K562 (cell line): ENCODE results near the gene MYL5. TPM values are rescaled to one million over a fixed set of nuclear protein-coding genes. Genes with fewer than 3 reads are reported as not detected.

Source experiments
- ATAC-seq: fragments of 200-7000 bp; cut with Tn5 transposase; 3 replicates; pipeline ENCODE4 v1.9.1; 2020; ENCODE audit warnings: moderate library complexity
- BruUV-seq: library from RNA; stranded (reverse); fragments of 400-500 nt; replicated peaks from 2 replicates; lab custom pipeline; 2021; lab: Mats Ljungman, UMichigan
- CTCF ChIA-PET: fragments of 300-600 bp; formaldehyde crosslinking; extraction: SDS; loops from one replicate; lab custom pipeline; 2021; ENCODE audit warnings: low intra/inter-chr PET ratio; lab: Yijun Ruan, JAX
- POLR2A ChIA-PET: fragments of 300-600, 350-650 bp; sonication (Branson Sonifier 250); formaldehyde crosslinking; extraction: SDS; loops from one replicate; lab custom pipeline; 2021; ENCODE audit warnings: antibody characterized with exemption, inconsistent platforms; lab: Yijun Ruan, JAX
- DNase-seq, 4 experiments: peaks; one replicate each; pipeline versions ENCODE4 v3.0.0 to v3.0.0-alpha.2; 2011 to 2018; ENCODE audit warnings: low spot score in 3 of 4, mixed read lengths in 3 of 4; ENCODE audit errors: extremely low read depth in 1 of 4
- FAIRE-seq: peaks from 2 replicates; lab custom pipeline; 2011; peaks lifted over from hg19 to GRCh38; lab: Jason Lieb, UNC
- H2AFZ ChIP-seq: 2 replicates; pipeline ENCODE4 v1.6.0; 2011; ENCODE audit warnings: low read depth, low read length, control low read depth, inconsistent platforms
- H3K27ac ChIP-seq: fragments of 200-600 bp; 3 replicates; pipeline ENCODE4 v1.8.0; 2011; ENCODE audit warnings: low read depth, mild to moderate bottlenecking, control low read depth, inconsistent platforms, low read length, moderate library complexity, mixed read lengths; ENCODE audit errors: extremely low read depth
- H3K27me3 ChIP-seq, 2 experiments: fragments of 300-600 bp in 1 of 2; 2 replicates in 1 of 2; 3 replicates in 1 of 2; pipeline versions ENCODE4 v1.6.0 to v1.8.0; 2011; ENCODE audit warnings: inconsistent platforms in 2 of 2, low read length in 2 of 2, mild to moderate bottlenecking in 1 of 2, mixed read lengths in 1 of 2, moderate library complexity in 1 of 2; ENCODE audit not compliant: control insufficient read depth in 2 of 2, insufficient read depth in 2 of 2
- H3K36me3 ChIP-seq: fragments of 300-600 bp; 3 replicates; pipeline ENCODE4 v1.8.0; 2011; ENCODE audit warnings: mild to moderate bottlenecking, low read length, inconsistent platforms; ENCODE audit not compliant: control insufficient read depth, insufficient read depth
- H3K4me1 ChIP-seq, 2 experiments: fragments of 200-600 bp in 1 of 2; replicated peaks in 1 of 2; 2 replicates in 1 of 2; 3 replicates in 1 of 2; pipeline versions ENCODE4 v1.5.1 to v1.8.0; 2011; ENCODE audit warnings: inconsistent platforms in 2 of 2, low read length in 2 of 2, mild to moderate bottlenecking in 1 of 2, mixed read lengths in 1 of 2, moderate library complexity in 1 of 2; ENCODE audit not compliant: control insufficient read depth in 2 of 2, insufficient read depth in 2 of 2
- H3K4me2 ChIP-seq: 2 replicates; pipeline ENCODE4 v1.6.1; 2011; ENCODE audit warnings: low read length, control low read depth, inconsistent platforms, mixed read lengths; ENCODE audit not compliant: insufficient read depth
- H3K4me3 ChIP-seq: fragments of 200-600 bp; sonication (generic), shearing (Covaris generic); 2 replicates; pipeline ENCODE4 v1.5.1; 2016; ENCODE audit warnings: control low read depth, inconsistent platforms
- H3K79me2 ChIP-seq: fragments of 200-600 bp; 3 replicates; pipeline ENCODE4 v1.8.0; 2011; ENCODE audit warnings: low read length, inconsistent platforms; ENCODE audit not compliant: control insufficient read depth, insufficient read depth
- H3K9ac ChIP-seq, 2 experiments: 2 replicates each; pipeline versions ENCODE4 v1.6.0 to v1.6.1; 2011; ENCODE audit warnings: low read depth in 2 of 2, low read length in 2 of 2, control low read depth in 1 of 2, inconsistent platforms in 1 of 2, mild to moderate bottlenecking in 1 of 2, mixed read lengths in 1 of 2; ENCODE audit not compliant: insufficient read depth in 1 of 2
- H3K9me1 ChIP-seq: one replicate; pipeline ENCODE4 v1.6.0; 2011; ENCODE audit warnings: inconsistent platforms, mild to moderate bottlenecking, low read length, moderate library complexity; ENCODE audit not compliant: control insufficient read depth, insufficient read depth
- H3K9me3 ChIP-seq: replicated peaks from 2 replicates; pipeline ENCODE4 v1.5.1; 2011; ENCODE audit warnings: low read depth, low read length, inconsistent platforms; ENCODE audit not compliant: control insufficient read depth, insufficient read depth
- H4K20me1 ChIP-seq: replicated peaks from 2 replicates; pipeline ENCODE4 v1.6.1; 2011; ENCODE audit warnings: low read length, inconsistent platforms, mixed read lengths; ENCODE audit not compliant: control insufficient read depth, insufficient read depth
- SAFB2 ChIP-seq: fragments of 200-400 bp; formaldehyde crosslinking; IDR thresholded peaks from 2 replicates; pipeline ENCODE4 v1.6.1; 2018; ENCODE audit warnings: borderline replicate concordance, low read length, low read depth, moderate library complexity; ENCODE audit not compliant: severe bottlenecking
- ZFP1 ChIP-seq: fragments of 450-650 bp; formaldehyde crosslinking; IDR thresholded peaks from 2 replicates; pipeline ENCODE4 v1.4.0; 2020; ENCODE audit warnings: mild to moderate bottlenecking, mixed read lengths
- ZNF3 ChIP-seq: fragments of 250-450 bp; sonication (Bioruptor Pico); IDR thresholded peaks from 2 replicates; pipeline ENCODE4 v1.5.0; 2021; ENCODE audit warnings: mild to moderate bottlenecking, moderate library complexity
- ZNF76 ChIP-seq: fragments of 250-450 bp; sonication (Bioruptor Pico); IDR thresholded peaks from 2 replicates; pipeline ENCODE4 v1.4.0; 2020; ENCODE audit warnings: mild to moderate bottlenecking, moderate library complexity, borderline replicate concordance
- WGBS: fragments of 100-300 bp; shearing (Covaris generic); methylation state at CpG from one replicate; pipeline ENCODE4 v1.1.6; 2016; ENCODE audit warnings: low coverage, mixed read lengths; ENCODE audit not compliant: insufficient coverage; ENCODE audit errors: missing lambda C conversion rate; 5-methylcytosine and 5-hydroxymethylcytosine counted together
- in situ Hi-C: fragments of 300-500 bp; cut with MboI; formaldehyde crosslinking; loops from 4 replicates; pipeline ENCODE4 v1.15.0; 2018; ENCODE audit warnings: inconsistent platforms, mixed read lengths
- intact Hi-C: fragments of 100-400 bp; cut with micrococcal nuclease; formaldehyde crosslinking; loops from 2 replicates; pipeline ENCODE4 v1.14.2; 2022
- polyA plus RNA-seq, 8 experiments: library from polyadenylated mRNA; depleted of rRNA in 4 of 8; stranded (reverse) in 5 of 8; unstranded in 3 of 8; fragments of >200 nt; fragmentation: Nextera tagmentation in 2 of 8; fragmentation: Illumina TruSeq in 1 of 8; extraction: Ambion mirVana in 2 of 8; extraction: Trizol in 1 of 8; gene quantifications; 2 replicates each; pipeline versions ENCODE4 v1.2.1 to v1.2.3, GENCODE V29; 2011 to 2014; ENCODE audit warnings: inconsistent platforms in 1 of 8, missing spikeins in 1 of 8
- total RNA-seq, 7 experiments: library from RNA; depleted of rRNA in 6 of 7; stranded (reverse); fragments of >200 nt in 6 of 7; fragmentation: Illumina TruSeq in 2 of 7; extraction: Trizol in 2 of 7; gene quantifications; 2 replicates each; pipeline versions ENCODE4 v1.2.1 to v1.2.3, GENCODE V29; 2011 to 2021; ENCODE audit warnings: low replicate concordance in 1 of 7
- TF ChIP-seq, protein P1 (sequence below), 2 experiments: IDR thresholded peaks; 2 replicates each; pipeline ENCODE4 v1.6.1; 2011; ENCODE audit warnings: borderline replicate concordance in 1 of 2, control low read depth in 1 of 2, low read depth in 1 of 2, low read length in 1 of 2, mild to moderate bottlenecking in 1 of 2, mixed read lengths in 1 of 2, moderate library complexity in 1 of 2; ENCODE audit not compliant: insufficient read depth in 1 of 2, insufficient read length in 1 of 2, poor library complexity in 1 of 2, severe bottlenecking in 1 of 2; ENCODE audit errors: extremely low read depth in 1 of 2
- TF ChIP-seq, protein P2 (sequence below): fragments of 450-650 bp; IDR thresholded peaks from 2 replicates; pipeline ENCODE4 v1.6.1; 2016; ENCODE audit warnings: mild to moderate bottlenecking
- TF ChIP-seq, protein P3 (sequence below): fragments of 250-450 bp; sonication (Bioruptor Pico); IDR thresholded peaks from 2 replicates; pipeline ENCODE4 v1.8.0; 2021; ENCODE audit warnings: mild to moderate bottlenecking, moderate library complexity
- TF ChIP-seq, protein P4 (sequence below): fragments of 250-450 bp; sonication (Bioruptor Pico); IDR thresholded peaks from 2 replicates; pipeline ENCODE4 v1.4.0; 2020

MYL5 gene
- total and polyA plus RNA-seq, 9 of the 15 experiments (the other 6 are each of a cell fraction or from before 2014, with no cell fraction given), result 1.4 to 10.0 (median 4.1) TPM

DNA sequence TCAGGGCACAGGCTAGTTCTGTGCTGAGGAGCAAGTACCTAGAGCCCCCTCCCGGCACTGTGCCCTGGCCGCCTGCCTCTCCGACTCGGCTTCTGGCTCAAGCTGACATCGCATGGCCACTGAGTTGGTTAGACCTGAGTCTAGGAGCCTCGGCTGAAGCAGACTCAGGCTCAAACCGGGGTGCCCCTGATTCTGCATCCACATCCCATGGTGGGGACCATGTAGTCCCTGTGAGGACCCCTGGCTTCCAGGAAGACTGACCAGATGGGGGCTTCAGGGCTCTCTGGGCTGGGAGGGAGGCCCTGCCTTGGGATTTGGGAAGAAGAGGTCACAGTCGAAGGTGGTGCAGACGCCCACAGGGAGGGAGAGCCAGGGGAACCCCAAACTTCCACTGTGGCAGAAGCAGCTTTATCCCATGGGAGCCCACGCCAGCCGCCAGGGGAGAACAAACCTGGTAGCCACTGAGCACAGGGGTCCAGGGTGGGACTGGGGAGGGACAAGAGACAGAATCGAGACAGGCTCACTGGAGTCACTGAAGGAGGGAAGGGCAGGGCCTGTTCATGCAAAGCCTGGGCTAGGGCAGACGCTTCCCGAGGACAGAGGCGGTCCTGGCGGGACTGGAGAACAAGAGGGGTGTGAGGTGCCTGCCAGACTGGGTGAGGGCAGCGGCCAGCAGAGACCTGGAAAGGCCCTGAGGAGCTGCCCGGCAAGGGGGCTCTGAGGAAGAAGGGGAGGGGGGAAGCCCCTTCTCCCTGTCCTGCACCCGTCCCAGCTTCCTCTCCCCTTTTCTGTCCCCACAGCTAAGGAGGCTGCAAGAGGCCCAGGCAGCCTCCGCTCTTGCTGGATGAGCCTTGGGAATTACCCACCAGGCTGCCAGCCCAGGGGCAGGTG, 47.9 kb upstream of the MYL5 start:
- TF ChIP-seq ZNF3 (CRISPR knock-in tag) (no peak), ZNF76 (no peak), ZFP1 (CRISPR knock-in tag) (no peak), SAFB2 (no peak)
- TF ChIP-seq, protein P1, sequence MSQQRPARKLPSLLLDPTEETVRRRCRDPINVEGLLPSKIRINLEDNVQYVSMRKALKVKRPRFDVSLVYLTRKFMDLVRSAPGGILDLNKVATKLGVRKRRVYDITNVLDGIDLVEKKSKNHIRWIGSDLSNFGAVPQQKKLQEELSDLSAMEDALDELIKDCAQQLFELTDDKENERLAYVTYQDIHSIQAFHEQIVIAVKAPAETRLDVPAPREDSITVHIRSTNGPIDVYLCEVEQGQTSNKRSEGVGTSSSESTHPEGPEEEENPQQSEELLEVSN (IDR thresholded peaks at IDR 0.05; ENCODE audit: borderline replicate concordance in 1 of 2, extremely low read depth in 1 of 2, insufficient read depth in 1 of 2, insufficient read length in 1 of 2, low read depth in 1 of 2, low read length in 1 of 2, poor library complexity in 1 of 2, severe bottlenecking in 1 of 2), result no peak
- TF ChIP-seq, protein P2, sequence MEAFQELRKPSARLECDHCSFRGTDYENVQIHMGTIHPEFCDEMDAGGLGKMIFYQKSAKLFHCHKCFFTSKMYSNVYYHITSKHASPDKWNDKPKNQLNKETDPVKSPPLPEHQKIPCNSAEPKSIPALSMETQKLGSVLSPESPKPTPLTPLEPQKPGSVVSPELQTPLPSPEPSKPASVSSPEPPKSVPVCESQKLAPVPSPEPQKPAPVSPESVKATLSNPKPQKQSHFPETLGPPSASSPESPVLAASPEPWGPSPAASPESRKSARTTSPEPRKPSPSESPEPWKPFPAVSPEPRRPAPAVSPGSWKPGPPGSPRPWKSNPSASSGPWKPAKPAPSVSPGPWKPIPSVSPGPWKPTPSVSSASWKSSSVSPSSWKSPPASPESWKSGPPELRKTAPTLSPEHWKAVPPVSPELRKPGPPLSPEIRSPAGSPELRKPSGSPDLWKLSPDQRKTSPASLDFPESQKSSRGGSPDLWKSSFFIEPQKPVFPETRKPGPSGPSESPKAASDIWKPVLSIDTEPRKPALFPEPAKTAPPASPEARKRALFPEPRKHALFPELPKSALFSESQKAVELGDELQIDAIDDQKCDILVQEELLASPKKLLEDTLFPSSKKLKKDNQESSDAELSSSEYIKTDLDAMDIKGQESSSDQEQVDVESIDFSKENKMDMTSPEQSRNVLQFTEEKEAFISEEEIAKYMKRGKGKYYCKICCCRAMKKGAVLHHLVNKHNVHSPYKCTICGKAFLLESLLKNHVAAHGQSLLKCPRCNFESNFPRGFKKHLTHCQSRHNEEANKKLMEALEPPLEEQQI, result no peak
- TF ChIP-seq, protein P3, sequence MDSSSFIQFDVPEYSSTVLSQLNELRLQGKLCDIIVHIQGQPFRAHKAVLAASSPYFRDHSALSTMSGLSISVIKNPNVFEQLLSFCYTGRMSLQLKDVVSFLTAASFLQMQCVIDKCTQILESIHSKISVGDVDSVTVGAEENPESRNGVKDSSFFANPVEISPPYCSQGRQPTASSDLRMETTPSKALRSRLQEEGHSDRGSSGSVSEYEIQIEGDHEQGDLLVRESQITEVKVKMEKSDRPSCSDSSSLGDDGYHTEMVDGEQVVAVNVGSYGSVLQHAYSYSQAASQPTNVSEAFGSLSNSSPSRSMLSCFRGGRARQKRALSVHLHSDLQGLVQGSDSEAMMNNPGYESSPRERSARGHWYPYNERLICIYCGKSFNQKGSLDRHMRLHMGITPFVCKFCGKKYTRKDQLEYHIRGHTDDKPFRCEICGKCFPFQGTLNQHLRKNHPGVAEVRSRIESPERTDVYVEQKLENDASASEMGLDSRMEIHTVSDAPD (CRISPR knock-in tag), result no peak
- TF ChIP-seq, protein P4, sequence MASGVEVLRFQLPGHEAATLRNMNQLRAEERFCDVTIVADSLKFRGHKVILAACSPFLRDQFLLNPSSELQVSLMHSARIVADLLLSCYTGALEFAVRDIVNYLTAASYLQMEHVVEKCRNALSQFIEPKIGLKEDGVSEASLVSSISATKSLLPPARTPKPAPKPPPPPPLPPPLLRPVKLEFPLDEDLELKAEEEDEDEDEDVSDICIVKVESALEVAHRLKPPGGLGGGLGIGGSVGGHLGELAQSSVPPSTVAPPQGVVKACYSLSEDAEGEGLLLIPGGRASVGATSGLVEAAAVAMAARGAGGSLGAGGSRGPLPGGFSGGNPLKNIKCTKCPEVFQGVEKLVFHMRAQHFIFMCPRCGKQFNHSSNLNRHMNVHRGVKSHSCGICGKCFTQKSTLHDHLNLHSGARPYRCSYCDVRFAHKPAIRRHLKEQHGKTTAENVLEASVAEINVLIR (CRISPR knock-in tag), result no peak
- Histone ChIP-seq H3K9ac (no peak overlapping the region), H4K20me1 (no peaks in the 10 kb centered on the region), H2AFZ (no peak overlapping the region), H3K4me3 (no peak overlapping the region), H3K4me2 (no peak overlapping the region), H3K79me2 (no peaks in the 10 kb centered on the region), H3K27ac (no peak overlapping the region), H3K4me1 (peaks cover 0 to 32% of the 10 kb centered on the region in 2 experiments; a peak in 2 of 5 replicates), H3K9me3 (no peaks in the 10 kb centered on the region; the same call in 1 of the 2 replicates), H3K9me1 (no peaks in the 10 kb centered on the region), H3K36me3 (no peaks in the 10 kb centered on the region), H3K27me3 (peaks cover 27 to 74% of the 10 kb centered on the region in 2 experiments; a peak in 4 of 5 replicates)
- FAIRE-seq (no peak), ATAC-seq (peak; percentile 34), DNase-seq (no peak)
- BruUV-seq, result no TSS peak
- intact Hi-C loops (no loop called here), in situ Hi-C loops (no loop called here)
- WGBS, result 2% methylated on average over 15 of the region's 20 CpGs
- CTCF ChIA-PET, result no interaction called here
- POLR2A ChIA-PET, result interaction anchor here (0.7 to 1.0 kb wide), 2 partner anchors 14 to 61 kb away, joined by 3 read pairs; no protein-coding TSS in a partner anchor
